Parathyroid adenoma (tissue), 2 donors: ENCODE data around the gene MAP3K7.

Source experiments
- H2AFZ ChIP-seq: fragments of 300-600 bp; sonication (generic); one replicate; pipeline ENCODE4 v1.7.0; 2017; ENCODE audit warnings: antibody characterized with exemption, mild to moderate bottlenecking
- H3K27ac ChIP-seq: fragments of 300-600 bp; sonication (generic); one replicate; pipeline ENCODE4 v1.7.0; 2017
- H3K27me3 ChIP-seq: fragments of 300-600 bp; sonication (generic); one replicate; pipeline ENCODE4 v1.7.0; 2017; ENCODE audit warnings: low read length; ENCODE audit not compliant: control insufficient read depth, insufficient read depth
- H3K36me3 ChIP-seq: fragments of 300-600 bp; sonication (generic); one replicate; pipeline ENCODE4 v1.7.0; 2017; ENCODE audit warnings: low read length; ENCODE audit not compliant: control insufficient read depth, insufficient read depth
- H3K4me1 ChIP-seq: fragments of 300-600 bp; sonication (generic); one replicate; pipeline ENCODE4 v1.7.0; 2017; ENCODE audit warnings: control low read depth
- H3K4me2 ChIP-seq: fragments of 300-600 bp; sonication (generic); one replicate; pipeline ENCODE4 v1.7.0; 2017; ENCODE audit warnings: low read length
- H3K4me3 ChIP-seq: fragments of 300-600 bp; sonication (generic); one replicate; pipeline ENCODE4 v1.7.0; 2017; ENCODE audit warnings: low read depth, low read length
- H3K79me2 ChIP-seq: fragments of 300-600 bp; sonication (generic); one replicate; pipeline ENCODE4 v1.7.0; 2017; ENCODE audit warnings: control low read depth
- H3K9ac ChIP-seq: fragments of 300-600 bp; sonication (generic); one replicate; pipeline ENCODE4 v1.7.0; 2017; ENCODE audit warnings: mild to moderate bottlenecking
- H3K9me3 ChIP-seq: fragments of 300-600 bp; sonication (generic); one replicate; pipeline ENCODE4 v1.7.0; 2017; ENCODE audit warnings: low read length; ENCODE audit not compliant: control insufficient read depth
- CTCF ChIP-seq: fragments of 300-600 bp; sonication (generic); IDR thresholded peaks from one replicate; pipeline ENCODE4 v1.7.0; 2017; ENCODE audit warnings: antibody characterized with exemption, mild to moderate bottlenecking
- donor health status: primary hyperparathyroidism.

Gene MAP3K7

GRCh38 chr6:90586836-90587638 lies at the start of gene MAP3K7:
TSS of gene MAP3K7 (minus strand) at chr6:90587072. CDS start at chr6:90586883, 189 bp downstream.
- H3K4me1 ChIP-seq = peaks cover 9% of the 10 kb centered on the region
- H3K36me3 ChIP-seq = no peaks in the 10 kb centered on the region
- H3K4me3 ChIP-seq = peak within 1 kb of the TSS; percentile 99
- H3K79me2 ChIP-seq = peaks cover 33% of the 10 kb centered on the region
- H3K9ac ChIP-seq = peak within 1 kb of the TSS; percentile 64
- peak within 1 kb of the TSS; percentile 76 for H3K4me2 ChIP-seq
- TF ChIP-seq CTCF = no peak
- H3K27me3 ChIP-seq = no peaks in the 10 kb centered on the region
- H3K9me3 ChIP-seq = no peaks in the 10 kb centered on the region
- peak within 1 kb of the TSS; percentile 89 for H3K27ac ChIP-seq
- peak within 1 kb of the TSS; percentile 89 for H2AFZ ChIP-seq

GRCh38 chr6:90631046-90631445 lies 44.2 kb upstream of the MAP3K7 start:
- TF ChIP-seq CTCF = no peak
- Histone ChIP-seq H3K27ac (no peak overlapping the region), H3K27me3 (no peaks in the 10 kb centered on the region), H3K4me1 (no peaks in the 10 kb centered on the region), H2AFZ (no peak overlapping the region), H3K36me3 (no peaks in the 10 kb centered on the region), H3K4me2 (no peak overlapping the region), H3K9me3 (no peaks in the 10 kb centered on the region), H3K4me3 (no peak overlapping the region), H3K79me2 (no peaks in the 10 kb centered on the region), H3K9ac (no peak overlapping the region)

- H3K79me2 ChIP-seq = no peaks in the 10 kb centered on the region
- H3K36me3 ChIP-seq = no peaks in the 10 kb centered on the region
- H3K9ac ChIP-seq = no peak overlapping the region
- H3K4me2 ChIP-seq = no peak overlapping the region
- H2AFZ ChIP-seq = no peak overlapping the region
- H3K27me3 ChIP-seq = no peaks in the 10 kb centered on the region
- H3K9me3 ChIP-seq = no peaks in the 10 kb centered on the region
- no peaks in the 10 kb centered on the region for H3K4me1 ChIP-seq
- H3K27ac ChIP-seq = no peak overlapping the region
- no peak overlapping the region for H3K4me3 ChIP-seq
- no peak for TF ChIP-seq CTCF
Observed at GRCh38 chr6:90621581-90621980, 34.7 kb upstream of the MAP3K7 start.

- TF ChIP-seq CTCF = no peak
- Histone ChIP-seq H3K27me3 (no peaks in the 10 kb centered on the region), H3K4me2 (no peak overlapping the region), H3K9ac (no peak overlapping the region), H3K36me3 (no peaks in the 10 kb centered on the region), H3K4me1 (no peaks in the 10 kb centered on the region), H3K9me3 (no peaks in the 10 kb centered on the region), H3K27ac (no peak overlapping the region), H2AFZ (no peak overlapping the region), H3K79me2 (no peaks in the 10 kb centered on the region), H3K4me3 (no peak overlapping the region)
Observed at GRCh38 chr6:90619221-90619620, 32.3 kb upstream of the MAP3K7 start.

GRCh38 chr6:90612313-90612680 lies 25.4 kb upstream of the MAP3K7 start:
- no peak overlapping the region for H3K9ac ChIP-seq
- no peaks in the 10 kb centered on the region for H3K27me3 ChIP-seq
- no peaks in the 10 kb centered on the region for H3K36me3 ChIP-seq
- TF ChIP-seq CTCF = no peak
- H3K27ac ChIP-seq = no peak overlapping the region
- H3K9me3 ChIP-seq = no peaks in the 10 kb centered on the region
- no peak overlapping the region for H3K4me3 ChIP-seq
- H2AFZ ChIP-seq = no peak overlapping the region
- no peak overlapping the region for H3K4me2 ChIP-seq
- no peaks in the 10 kb centered on the region for H3K79me2 ChIP-seq
- H3K4me1 ChIP-seq = peaks cover 3% of the 10 kb centered on the region
